Astrocyte of the hippocampus (primary cell): ENCODE measurements around the gene CFAP45.

Source experiments
- DNase-seq: peaks from one replicate; pipeline ENCODE4 v3.0.0; 2011; ENCODE audit warnings: low read depth, low spot score

CFAP45 gene

DNA sequence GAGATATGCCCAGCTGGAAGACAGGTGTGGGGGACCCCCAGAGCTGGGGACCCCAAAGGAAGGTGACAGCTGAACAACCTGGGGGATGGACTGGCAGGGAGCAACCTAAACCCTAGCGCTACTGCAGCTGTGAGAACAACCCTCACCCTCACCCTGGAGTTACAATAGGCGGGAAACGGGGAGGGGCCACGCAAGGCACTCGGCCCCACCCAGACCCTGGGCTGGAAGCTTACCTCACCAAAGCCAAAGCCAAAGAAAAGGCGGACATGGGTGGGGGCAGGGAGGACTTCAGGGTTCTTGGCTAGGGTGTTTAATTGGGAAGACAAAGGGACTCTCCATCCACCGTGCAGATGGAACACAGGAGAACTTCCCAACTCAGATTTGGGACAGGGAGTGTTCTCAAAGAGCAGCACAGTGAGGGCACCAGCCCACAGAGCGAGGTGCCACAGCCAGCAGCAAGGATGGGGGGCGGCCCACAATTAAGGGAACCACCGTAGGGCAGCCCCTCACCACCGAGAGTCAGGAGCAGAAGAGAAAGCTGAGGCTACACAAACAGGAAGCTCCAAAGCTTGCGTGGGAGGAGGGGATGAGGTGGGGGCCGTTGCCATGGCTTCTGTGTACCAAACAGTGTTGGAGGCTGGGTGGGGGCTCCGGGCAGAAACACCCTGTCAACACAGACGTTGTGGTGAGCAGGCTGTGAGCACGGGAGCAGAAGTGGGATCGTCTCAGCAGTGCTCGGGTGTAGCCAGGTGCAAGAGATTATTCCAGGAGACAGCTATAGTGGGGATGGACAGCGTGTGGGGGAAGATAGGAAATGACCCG lies 23.4 kb upstream of the CFAP45 start:
- DNase-seq: peak; percentile 95

DNA sequence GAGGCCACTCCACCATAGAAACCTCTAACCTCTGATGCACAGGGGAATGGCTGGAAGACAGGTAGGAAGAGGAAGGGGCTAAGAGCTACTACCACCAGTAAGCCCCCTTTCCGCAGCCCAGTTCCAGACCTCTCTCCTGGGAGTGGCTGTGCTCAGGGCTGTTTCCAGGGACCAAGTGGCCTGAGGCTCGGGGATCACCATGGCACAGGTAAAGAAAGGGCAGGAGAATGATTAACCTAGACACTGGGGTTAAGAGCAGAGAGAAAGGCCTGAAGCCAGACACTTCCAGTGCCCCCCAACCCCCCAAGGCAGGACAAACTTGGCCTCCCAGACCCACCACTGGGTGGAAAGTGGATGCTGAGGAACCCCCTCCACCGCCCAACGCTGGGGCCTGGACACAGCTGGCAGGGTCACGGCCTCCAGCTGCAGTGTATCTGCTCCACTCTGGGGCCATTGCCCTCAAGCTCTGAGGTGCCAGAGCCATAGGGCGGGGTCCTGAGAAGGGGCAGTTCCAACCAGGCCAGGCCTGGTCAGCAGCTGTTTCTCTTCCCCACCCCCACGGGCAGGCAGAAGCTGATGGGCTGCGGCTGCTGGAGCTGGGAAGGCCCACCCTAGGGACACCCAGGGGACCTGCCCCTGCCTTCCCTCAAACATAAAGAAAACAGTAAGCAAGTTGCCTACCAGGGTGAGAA lies 22.7 kb upstream of the CFAP45 start:
- DNase-seq: peak; percentile 44

DNA sequence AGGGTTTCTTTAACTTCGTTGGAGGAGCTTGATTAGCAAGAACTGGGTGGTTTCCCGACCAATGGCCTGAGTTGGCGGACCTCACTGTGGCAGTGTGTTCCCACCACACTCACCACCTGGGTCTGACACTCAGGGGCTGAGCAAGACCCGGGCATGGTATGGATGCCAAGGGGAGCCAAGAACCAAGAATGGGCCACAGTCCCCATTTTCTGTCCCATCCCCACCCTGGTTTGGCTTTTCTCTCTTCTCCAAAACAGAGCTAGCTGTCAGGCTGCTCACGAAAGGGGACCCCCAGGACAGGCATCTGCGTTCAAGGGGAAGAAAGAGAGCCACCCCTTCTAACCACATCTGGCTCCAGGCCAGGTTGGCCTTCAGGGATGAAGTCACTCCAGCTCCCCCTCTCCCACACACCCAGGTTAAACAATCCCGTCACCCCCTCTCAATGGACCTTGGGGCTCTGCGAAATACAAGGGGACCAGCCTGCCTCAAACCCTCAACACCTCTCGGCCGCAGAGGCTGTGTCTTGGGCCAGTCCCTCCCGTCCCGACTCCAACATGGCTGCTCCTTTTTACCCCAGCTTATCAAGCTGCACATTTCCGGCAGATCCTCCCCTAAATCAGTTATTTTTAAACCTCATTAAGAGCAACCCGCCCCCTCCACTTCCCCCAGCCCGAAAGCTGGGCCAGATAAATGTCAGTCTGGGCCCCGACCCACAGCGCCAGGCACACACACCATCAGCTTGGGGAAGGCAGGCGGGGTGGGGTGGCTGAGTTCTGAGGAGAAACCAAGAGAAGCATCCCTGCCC lies 21.9 kb upstream of the CFAP45 start:
- peak; percentile 79 for DNase-seq

DNA sequence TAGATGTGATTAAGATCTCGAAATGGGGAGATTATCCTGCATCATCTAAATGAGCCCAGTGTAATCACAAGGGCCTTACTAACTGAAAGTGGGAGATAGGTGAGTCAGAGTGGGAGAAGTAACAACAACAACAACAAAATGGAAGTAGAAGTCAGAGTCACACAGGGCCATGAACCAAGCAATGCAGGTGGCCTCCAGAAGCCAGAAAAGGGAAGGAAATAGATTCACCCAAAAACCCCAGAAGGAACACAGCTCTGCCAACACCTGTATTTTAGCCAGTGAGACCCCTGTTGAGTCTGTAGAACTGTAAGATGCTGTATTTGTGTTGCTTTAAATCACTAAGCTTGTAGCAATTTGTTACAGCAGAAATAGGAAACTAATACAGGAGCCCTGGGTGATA lies 21.3 kb upstream of the CFAP45 start:
- DNase-seq: no peak

DNA sequence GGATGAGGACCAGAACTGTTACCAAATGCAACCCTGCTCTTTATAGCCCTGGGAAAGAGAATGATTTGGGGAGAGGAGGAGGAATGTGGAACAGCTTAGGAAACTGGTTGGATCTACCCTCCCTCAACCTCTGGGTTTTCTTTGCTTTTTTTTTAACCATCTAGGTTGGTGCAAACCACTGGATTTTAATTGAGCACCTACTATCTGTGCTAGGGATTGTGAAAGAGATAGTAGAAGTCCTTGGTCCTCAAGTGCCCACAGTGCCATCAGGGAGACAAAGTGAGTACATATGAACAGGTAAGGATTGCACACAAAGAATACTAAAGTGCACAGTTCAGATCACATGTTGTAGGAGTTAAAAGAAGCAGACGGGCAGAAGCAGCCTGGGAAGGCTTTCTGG lies 20.7 kb upstream of the CFAP45 start:
- no peak for DNase-seq

DNA sequence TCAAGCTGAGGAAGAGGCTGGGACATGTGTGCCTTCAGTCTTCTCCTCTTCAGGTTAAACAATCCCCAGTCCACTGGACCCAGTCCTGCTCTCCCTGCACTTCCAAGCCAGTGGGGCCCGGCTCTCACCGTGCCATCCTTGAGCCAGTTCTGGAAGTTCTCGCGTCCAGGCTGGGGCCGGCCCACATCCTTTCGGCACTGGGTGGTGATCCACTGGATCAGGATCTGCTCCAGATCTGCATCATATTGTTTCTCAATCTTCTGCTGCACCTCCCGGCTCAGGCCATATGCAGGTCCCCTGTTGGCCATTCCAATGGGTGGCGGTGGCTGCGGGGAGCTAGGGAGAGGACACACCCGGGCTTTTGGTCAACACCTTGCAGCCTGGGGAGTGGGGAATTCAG lies 20.2 kb upstream of the CFAP45 start:
- no peak for DNase-seq

DNA sequence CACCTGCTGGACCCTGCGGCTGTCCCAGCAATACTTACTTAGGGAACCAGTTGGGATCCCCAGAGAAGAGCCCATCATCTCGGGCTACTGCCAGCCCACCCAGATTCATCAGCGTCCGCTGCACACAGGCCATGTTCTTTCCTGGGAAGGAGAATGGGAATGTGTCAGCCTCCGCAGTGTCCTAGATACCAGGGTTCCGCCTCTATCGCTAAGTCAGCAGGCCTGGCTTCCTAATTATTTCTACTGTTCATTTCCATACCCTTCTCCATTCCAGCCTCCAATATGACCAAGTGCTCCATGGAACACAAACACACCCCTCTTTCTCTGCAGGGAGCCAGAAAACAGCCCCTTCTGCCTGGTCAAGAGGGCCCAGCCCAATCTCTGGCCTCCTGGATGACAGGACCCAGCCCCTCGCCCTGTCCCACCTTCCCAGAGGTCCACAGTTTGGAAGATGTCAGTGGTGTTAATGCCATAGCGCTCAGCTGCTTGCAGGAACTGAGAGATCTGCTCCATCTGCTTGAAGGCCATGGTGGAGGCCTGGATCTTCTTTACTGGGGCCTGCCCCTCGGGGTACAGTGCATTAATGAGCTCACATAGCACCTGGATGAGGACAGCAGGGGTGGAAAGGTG lies 19.4 kb upstream of the CFAP45 start:
- no peak for DNase-seq

DNA sequence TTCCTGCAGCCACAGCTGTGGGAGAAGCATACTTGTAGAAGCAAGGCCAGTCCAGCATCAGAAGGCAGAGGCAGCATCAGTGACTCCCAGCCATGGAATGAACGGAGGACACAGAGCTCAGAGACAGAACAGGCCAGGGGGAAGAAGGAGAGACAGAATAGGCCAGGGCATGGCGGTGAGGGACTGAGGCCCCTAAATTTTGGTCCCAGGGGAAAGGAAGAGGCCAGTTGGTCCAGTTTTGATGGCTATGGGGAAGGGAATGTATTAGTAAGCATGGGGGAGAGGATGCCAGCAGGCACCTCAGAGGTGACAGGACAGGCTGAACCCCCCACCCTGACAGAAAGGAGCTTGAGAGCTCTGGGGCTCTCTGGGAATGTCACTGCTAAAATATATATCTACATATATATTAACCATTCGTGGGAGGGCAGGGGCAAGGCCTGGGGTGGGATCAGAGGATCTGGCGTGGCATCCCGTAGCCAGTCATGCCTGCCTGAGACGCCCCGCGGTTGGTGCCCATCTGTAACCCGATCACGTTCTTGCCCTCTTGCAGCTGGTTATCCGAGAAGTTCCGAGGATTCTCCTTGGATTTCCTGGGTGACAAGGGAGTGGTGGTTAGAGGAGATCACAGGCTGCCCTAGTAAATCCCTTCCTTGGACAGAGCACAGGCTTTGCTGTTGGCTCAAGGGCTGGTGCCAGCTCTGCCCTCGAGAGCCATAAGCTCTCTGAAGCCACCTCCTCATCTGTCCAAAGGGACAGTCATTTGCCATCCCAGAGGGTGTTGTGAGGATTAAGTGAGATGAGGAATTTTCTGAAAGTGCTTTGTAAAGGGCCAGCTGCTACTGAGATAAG lies 18.6 kb upstream of the CFAP45 start:
- no peak for DNase-seq

DNA sequence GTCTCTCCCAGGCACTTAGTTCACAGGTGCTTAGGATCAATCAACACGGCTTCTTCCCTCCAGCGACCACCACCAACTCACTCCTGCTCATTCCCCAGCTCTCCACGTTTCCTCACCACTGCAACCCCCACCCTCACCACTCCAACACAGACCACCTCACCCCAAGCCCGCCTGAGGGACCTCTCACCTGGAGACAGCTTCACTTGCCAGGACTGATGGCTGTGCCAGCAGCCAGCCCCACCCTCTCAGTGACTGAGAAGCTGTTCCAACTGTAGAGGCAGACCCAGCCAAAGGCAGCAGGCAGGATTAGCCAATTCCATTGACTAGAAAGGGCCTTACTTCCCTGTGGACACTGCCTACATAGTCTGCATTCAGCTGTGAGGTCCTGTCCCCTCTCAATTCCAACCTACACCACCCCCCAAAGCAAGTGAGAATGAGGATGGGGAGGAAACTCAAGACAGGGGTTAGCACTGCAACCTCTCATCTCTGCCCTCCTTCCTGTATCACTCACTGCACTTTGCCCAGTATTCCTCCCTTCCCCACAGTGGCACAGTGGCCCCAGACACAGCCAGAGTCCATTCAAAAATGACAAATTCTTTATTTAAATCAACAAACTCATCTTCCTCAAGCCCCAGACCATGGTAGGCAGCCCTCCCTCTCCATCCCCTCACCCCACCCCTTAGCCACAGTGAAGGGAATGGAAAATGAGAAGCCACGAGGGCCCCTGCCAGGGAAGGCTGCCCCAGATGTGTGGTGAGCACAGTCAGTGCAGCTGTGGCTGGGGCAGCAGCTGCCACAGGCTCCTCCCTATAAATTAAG lies 17.8 kb upstream of the CFAP45 start:
- DNase-seq: no peak

DNA sequence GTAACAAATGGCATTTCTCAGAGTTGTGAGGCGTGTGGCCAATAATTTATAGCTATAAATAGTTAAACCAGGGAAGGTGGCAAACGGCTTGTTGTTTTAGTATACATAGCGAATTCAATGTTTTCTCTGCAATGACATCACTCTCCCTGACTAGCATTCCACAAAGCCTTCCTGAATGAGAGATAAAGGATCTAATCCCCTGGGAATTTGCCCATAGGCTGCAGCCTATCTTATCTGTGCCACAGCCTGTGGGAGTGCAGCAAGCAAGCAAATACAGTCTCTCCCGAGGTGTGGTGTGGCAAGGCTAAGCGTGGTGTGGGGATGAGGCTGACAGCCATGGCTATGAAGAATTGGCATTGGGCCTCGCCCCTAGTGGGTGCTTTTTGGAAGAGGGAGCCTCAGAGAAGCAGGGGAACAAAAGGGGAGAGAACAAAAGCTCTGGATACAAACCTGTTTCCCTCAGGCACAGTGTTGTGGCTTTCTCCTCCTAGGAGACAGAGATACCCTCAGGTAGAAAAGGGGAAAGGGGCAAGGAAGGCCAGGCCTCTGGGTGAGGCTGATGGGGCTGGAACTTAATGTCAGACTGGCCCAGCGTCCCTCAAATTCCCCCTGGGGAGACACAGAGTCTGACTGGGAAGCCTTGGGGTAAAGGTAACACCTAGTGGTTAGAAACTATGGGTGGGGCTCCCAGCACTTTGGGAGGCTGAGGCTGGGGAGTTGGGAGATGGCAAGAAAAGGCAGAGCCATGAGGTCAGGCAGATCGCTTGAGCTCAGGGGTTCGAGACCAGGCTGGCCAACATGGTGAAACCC lies 16.5 kb upstream of the CFAP45 start:
- DNase-seq: peak; percentile 81

DNA sequence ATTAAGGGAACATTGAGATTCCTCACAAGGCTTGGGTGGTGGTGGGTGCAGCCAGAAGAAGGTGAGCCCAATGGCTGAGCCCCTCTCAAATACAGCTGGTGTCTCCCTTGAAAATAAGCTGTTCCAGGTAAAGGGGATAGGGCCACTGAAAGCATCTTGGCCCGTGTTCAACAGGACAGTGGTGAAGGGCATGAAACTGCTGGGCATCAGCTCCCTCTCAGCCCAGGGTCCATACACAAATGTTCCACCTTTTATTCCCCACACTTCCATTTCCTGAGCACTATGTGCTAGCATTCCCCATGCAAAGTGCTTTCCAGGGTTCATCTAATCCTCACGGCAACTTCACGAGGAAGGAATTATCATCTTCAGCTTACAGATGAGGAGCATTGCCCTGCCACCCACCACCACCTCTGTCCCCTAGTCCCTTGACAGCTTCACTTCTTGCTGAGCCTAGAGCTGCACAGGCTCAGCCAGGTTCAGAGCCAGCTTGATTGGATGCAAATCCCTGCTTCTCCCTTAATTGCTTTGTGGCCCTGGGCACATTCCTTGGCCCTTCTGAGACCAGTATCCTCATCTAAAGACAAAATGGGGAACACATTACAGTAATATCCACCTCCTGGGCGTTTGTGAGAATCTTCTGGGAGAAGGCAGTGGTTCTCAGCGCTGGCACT lies 15.7 kb upstream of the CFAP45 start:
- no peak for DNase-seq

DNA sequence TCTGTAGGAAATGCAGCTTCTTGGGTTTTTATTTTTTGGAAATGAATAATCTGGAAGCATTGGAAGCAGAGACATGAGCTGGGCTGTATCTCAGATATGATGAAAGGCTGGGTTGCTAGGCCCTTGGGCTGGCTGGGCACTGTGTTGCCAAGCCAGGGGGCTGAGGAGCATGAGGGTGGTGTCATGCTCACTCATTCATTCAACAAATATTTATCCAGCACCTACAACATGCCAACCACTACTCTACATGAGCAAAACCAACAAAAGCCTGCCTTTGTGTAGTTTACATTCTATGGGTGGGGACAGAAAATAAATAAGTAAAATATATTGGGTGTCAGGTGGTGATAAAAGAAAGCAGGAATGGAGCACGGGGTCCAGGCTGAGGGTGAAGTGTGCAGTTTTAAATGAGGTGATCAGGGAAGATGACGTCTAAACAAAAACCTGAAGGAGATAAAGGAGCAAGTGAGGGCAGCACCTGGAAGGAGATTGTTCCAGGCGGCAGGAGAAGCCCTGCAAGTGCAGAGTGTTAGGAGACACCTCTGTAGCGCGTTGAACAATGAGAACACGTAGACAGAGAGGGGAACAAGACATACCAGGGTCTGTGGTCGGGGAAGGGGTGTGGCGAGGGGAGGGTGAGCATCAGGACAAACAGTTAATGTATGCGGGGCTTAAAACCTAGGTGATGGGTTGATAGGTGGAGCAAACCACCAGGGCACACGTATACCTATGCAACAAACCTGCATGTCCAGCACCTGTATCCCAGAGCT lies 14.5 kb upstream of the CFAP45 start:
- DNase-seq: no peak

DNA sequence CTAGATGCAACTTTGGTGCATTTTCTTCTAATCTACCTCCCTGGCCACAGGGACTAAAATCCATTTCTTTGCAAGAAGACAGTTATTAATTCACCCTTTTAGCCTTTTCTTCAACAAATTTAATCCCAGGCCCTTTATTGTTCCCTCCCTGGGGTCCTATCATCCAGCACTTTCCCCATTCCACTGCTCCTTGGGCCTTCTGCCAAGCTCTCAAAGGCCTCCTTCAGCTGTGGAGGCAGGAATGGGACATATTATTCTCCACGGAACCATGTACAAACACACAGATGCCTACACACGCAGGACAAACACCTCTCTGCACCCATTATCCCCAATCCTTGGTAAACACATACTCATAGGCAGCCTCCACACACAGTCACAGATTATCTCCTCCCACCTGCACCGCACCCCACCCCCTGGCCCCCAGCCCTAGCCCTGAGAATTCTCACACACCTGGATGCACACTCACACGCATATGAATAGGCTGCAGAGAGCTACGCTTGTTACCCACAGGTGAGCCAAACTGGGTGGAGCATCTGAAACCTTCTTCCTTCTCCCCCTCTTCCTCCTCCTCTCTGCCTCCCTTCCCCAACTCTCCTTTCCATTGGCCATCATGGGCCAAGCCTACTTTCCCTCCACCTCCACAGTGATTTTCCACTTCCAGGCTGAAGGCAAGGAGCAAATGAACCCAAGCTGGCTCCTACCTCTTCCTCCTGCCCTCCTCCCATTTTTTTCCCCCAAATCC lies 13.7 kb upstream of the CFAP45 start:
- no peak for DNase-seq

DNA sequence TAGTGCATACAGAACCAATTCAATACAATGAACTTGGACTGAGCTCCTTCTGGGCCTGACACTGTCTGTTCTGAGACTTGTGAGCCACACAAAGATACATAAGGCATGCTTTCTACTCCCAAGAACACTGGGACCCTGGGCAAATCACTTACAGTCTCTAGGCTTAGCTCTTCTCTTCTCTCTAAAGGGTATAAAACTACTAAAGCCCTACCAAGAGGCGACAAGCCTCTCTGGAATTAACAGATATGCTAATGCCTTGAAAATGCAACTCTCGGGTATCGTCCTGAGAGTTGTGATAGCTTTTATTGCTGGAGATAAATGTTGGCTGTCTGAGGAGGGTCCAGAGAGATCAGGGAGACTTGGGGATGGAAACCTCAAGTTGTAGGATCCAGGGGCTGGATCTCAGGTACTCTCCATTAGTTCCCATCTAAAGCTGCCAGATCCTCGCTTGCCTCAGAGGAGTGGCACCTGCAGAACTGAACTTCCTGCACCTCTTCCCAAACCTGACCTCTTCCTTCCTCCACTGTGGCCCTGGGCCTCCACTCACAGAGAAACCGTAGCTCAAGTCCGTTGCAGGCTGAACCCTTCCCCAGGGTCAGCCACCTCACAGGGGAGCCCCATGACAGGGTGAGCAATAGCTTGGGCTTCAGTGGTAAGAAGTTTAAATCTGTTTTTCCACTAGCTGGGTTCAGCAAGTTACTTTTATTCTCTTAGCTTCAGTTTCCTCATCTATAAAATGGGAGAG lies 11.5 kb upstream of the CFAP45 start:
- DNase-seq: no peak

DNA sequence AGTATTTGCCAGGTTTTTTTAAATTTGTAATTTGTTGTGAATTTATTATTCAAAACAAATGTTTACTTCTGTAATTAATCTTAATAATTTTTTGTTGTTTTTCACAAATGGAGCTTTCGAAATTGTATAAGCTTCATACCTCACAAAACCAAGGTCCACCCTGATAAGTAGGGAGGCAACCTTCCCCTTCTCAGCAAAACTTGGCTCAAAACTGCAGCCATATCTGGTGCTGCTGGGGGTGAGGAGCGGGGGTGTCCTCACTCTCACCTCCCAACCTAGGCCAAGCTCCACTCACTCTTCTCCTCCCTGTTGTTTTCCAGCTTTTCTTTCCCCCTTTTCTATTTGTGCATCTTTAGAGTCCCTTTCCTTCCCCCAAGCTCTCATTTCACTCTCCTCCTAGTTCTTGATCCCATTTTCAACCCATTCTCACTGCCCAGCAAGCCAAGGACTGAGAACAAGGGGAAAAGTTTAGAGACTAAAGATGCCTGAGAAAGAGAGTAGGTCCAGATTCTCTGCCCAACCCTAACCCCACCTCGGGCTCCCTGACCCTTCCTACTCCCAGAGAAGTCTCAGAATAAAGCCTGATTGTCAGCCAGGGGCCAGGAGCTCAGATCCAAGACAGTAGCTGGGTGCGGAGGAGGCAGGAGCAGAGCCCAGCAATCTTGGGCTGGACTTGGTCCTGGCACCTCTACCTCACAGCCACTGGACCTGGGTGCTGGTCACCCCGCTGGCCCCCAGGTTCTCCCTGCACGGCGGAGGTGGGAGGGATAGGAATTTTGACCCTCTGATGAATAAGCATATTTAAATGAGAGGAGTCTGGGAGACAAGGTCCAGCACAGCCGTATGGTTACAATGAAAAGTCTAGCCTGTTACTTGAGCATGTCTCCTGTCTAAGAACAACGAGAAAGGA lies 8.3 kb upstream of the CFAP45 start:
- DNase-seq: no peak

DNA sequence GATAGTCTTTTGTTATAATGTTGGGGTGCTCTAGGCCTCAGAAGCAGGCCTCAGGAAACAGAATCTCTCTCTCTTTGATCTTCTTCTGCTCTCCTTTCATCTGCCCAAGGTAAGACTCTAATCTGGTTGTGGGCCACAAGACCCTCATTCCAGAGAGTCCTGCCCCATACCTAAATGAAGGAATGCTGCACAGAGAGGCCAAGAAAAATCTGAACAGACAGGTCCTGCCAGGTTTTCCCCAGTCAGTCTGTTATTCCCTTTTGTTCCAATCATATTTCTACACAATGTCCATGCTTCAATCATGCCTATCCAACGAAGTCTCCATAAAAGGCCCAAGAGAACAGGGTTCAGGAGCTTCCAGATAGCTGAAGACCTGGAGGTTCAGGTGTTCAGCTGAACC lies 7.0 kb upstream of the CFAP45 start:
- DNase-seq: no peak
